Gastrocnemius medialis (tissue), 4 donors: ENCODE data around the gene CFAP77.

Experiments used
- CTCF ChIP-seq, 5 experiments: fragments of 450-650 bp in 3 of 5; fragments of 200-600 bp in 2 of 5; sonication (generic) in 2 of 5; IDR thresholded peaks in 4 of 5; conservative IDR thresholded peaks in 1 of 5; 1 replicate in 4 of 5; 2 replicates in 1 of 5; pipeline ENCODE4 v1.5.1; 2016 to 2019; ENCODE audit warnings: antibody characterized with exemption in 5 of 5, mild to moderate bottlenecking in 3 of 5, moderate library complexity in 3 of 5
- POLR2A ChIP-seq, 2 donors: fragments of 450-650 bp; IDR thresholded peaks; one replicate each; pipeline ENCODE4 v1.6.1; 2017; ENCODE audit warnings: antibody characterized with exemption in 2 of 2, mild to moderate bottlenecking in 2 of 2, moderate library complexity in 2 of 2

- TF ChIP-seq CTCF (IDR thresholded peaks at IDR 0.05 in 4 of 5, conservative IDR thresholded peaks at IDR 0.05 in 1 of 5) (no peak), POLR2A (IDR thresholded peaks at IDR 0.05) (no peak)
These were observed 42.2 kb upstream of the CFAP77 start for GRCh38 chr9:132367613-132368313.
